Neural cell (in vitro differentiated cells): ENCODE data around the gene SRP14. TPM values are rescaled to one million over a fixed set of nuclear protein-coding genes. Genes with fewer than 3 reads are reported as not detected.

Experiments
- H2AFZ ChIP-seq: fragments of 200-600, 300-800 bp; sonication (generic), shearing (Covaris generic); 2 replicates; pipeline ENCODE4 v1.6.0; 2014; ENCODE audit warnings: low read depth, mild to moderate bottlenecking, antibody characterized with exemption, low read length, moderate library complexity
- H3F3A ChIP-seq: fragments of 200-600 bp; shearing (Covaris generic); 2 replicates; pipeline ENCODE4 v1.6.1; 2016; ENCODE audit warnings: mild to moderate bottlenecking, moderate library complexity, mixed read lengths, antibody characterized with exemption, low read length; ENCODE audit not compliant: insufficient read depth, poor library complexity, severe bottlenecking
- H3K27ac ChIP-seq: fragments of 200-600, 300-800 bp; sonication (generic), shearing (Covaris generic); 2 replicates; pipeline ENCODE4 v1.5.1; 2014; ENCODE audit warnings: mild to moderate bottlenecking, low read length, moderate library complexity
- H3K27me3 ChIP-seq: fragments of 300-800, 200-600 bp; sonication (generic), shearing (Covaris generic); 2 replicates; pipeline ENCODE4 v1.6.0; 2014; ENCODE audit warnings: mild to moderate bottlenecking, low read depth, low read length, moderate library complexity; ENCODE audit not compliant: insufficient read depth
- H3K36me3 ChIP-seq: fragments of 300-800, 200-600 bp; sonication (generic), shearing (Covaris generic); 2 replicates; pipeline ENCODE4 v1.5.1; 2014; ENCODE audit warnings: mild to moderate bottlenecking, antibody characterized with exemption, low read length, moderate library complexity; ENCODE audit not compliant: insufficient read depth
- H3K4me2 ChIP-seq: fragments of 300-800, 200-600 bp; sonication (generic), shearing (Covaris generic); 2 replicates; pipeline ENCODE4 v1.6.0; 2014; ENCODE audit warnings: mild to moderate bottlenecking, low read length
- H3K4me3 ChIP-seq: fragments of 300-800, 200-600 bp; sonication (generic), shearing (Covaris generic); 2 replicates; pipeline ENCODE4 v1.5.1; 2014; ENCODE audit warnings: mild to moderate bottlenecking, low read length, moderate library complexity
- H3K79me2 ChIP-seq: fragments of 200-600 bp; shearing (Covaris generic); replicated peaks from 2 replicates; pipeline ENCODE4 v1.6.0; 2014; ENCODE audit warnings: mild to moderate bottlenecking, low read length, moderate library complexity; ENCODE audit not compliant: insufficient read depth
- H3K9ac ChIP-seq: fragments of 300-800, 200-600 bp; sonication (generic), shearing (Covaris generic); 2 replicates; pipeline ENCODE4 v1.6.1; 2016; ENCODE audit warnings: mild to moderate bottlenecking, low read length, mixed read lengths
- H3K9me2 ChIP-seq: fragments of 200-600 bp; shearing (Covaris generic); 2 replicates; pipeline ENCODE4 v1.6.1; 2016; ENCODE audit warnings: mild to moderate bottlenecking, low read length, mixed read lengths; ENCODE audit not compliant: insufficient read depth
- H3K9me3 ChIP-seq: fragments of 200-600, 300-800 bp; sonication (generic), shearing (Covaris generic); 2 replicates; pipeline ENCODE4 v1.6.1; 2016; ENCODE audit warnings: mild to moderate bottlenecking, mixed run types, low read length, moderate library complexity, mixed read lengths
- H4K20me1 ChIP-seq: fragments of 200-600 bp; shearing (Covaris generic); 2 replicates; pipeline ENCODE4 v1.6.1; 2016; ENCODE audit warnings: mild to moderate bottlenecking, mixed run types; ENCODE audit not compliant: insufficient read depth
- EP300 ChIP-seq: fragments of 450-650 bp; conservative IDR thresholded peaks from 2 replicates; pipeline ENCODE4 v1.6.1; 2014; ENCODE audit warnings: antibody characterized with exemption, mild to moderate bottlenecking, moderate library complexity; ENCODE audit not compliant: poor library complexity, severe bottlenecking
- EZH2 ChIP-seq: fragments of 200-600, 300-800 bp; shearing (Covaris generic), sonication (generic); IDR thresholded peaks from 2 replicates; pipeline ENCODE4 v1.6.1; 2014; ENCODE audit warnings: antibody characterized with exemption, low read length, borderline replicate concordance, mild to moderate bottlenecking; ENCODE audit not compliant: insufficient read depth, poor library complexity, severe bottlenecking
- MXI1 ChIP-seq: fragments of 450-650 bp; conservative IDR thresholded peaks from 2 replicates; pipeline ENCODE4 v1.6.1; 2014; ENCODE audit warnings: antibody characterized with exemption, mild to moderate bottlenecking; ENCODE audit not compliant: poor library complexity, severe bottlenecking
- POLR2AphosphoS5 ChIP-seq: IDR thresholded peaks from 2 replicates; pipeline ENCODE4 v1.6.1; 2012
- RAD21 ChIP-seq: fragments of 450-650 bp; conservative IDR thresholded peaks from 2 replicates; pipeline ENCODE4 v1.6.1; 2014; ENCODE audit warnings: antibody characterized with exemption, mild to moderate bottlenecking, moderate library complexity
- SMC3 ChIP-seq: fragments of 450-650 bp; conservative IDR thresholded peaks from 2 replicates; pipeline ENCODE4 v1.6.1; 2014; ENCODE audit warnings: antibody characterized with exemption, mild to moderate bottlenecking, moderate library complexity; ENCODE audit not compliant: poor library complexity
- TAF1 ChIP-seq: IDR thresholded peaks from 2 replicates; pipeline ENCODE4 v1.6.1; 2012; ENCODE audit warnings: low read depth
- polyA plus RNA-seq: library from polyadenylated mRNA; depleted of rRNA; stranded (reverse); fragments of >200 nt; gene quantifications from 2 replicates; pipeline ENCODE4 v1.2.3, GENCODE V29; 2014
- TF ChIP-seq, protein P1 (sequence below): fragments of 450-650 bp; IDR thresholded peaks from 2 replicates; pipeline ENCODE4 v1.5.1; 2014; ENCODE audit warnings: antibody characterized with exemption, mild to moderate bottlenecking, moderate library complexity; ENCODE audit not compliant: poor library complexity, severe bottlenecking
- TF ChIP-seq, protein P2 (sequence below): IDR thresholded peaks from 2 replicates; pipeline ENCODE4 v1.6.1; 2012; ENCODE audit warnings: borderline replicate concordance

Gene SRP14
- polyA plus RNA-seq, 1 donor from 2014 or later = 490 TPM

DNA sequence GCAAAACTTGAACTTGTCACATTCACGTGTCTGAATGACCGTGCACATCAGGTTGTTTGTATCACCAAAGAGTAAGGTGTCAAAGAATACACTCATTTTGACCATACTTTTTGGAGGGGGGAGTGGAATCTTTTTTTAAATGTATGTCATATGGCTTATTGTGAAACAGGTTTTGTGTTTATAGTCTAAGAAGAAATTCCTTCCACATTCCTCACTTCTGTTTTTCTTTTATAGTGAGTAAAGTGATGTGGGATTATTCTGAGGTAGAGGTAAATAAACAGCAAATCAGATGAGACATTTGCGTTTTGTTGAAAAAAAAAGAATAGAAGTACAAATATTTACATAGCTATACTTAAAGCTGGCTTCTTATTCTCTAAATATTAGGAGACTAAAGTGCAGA, 33.0 kb downstream of the SRP14 start:
- no peak overlapping the region for H3K4me3 ChIP-seq
- H3F3A ChIP-seq = peaks cover 3% of the 10 kb centered on the region
- H4K20me1 ChIP-seq = no peaks in the 10 kb centered on the region
- H3K79me2 ChIP-seq = no peaks in the 10 kb centered on the region
- no peaks in the 10 kb centered on the region for H3K27me3 ChIP-seq
- no peaks in the 10 kb centered on the region for H3K9me2 ChIP-seq
- H3K36me3 ChIP-seq = no peaks in the 10 kb centered on the region
- H3K9ac ChIP-seq = no peak overlapping the region
- no peak overlapping the region for H3K27ac ChIP-seq
- H3K9me3 ChIP-seq = no peaks in the 10 kb centered on the region
- no peak overlapping the region for H3K4me2 ChIP-seq
- H2AFZ ChIP-seq = no peak overlapping the region
- TF ChIP-seq, protein P1, sequence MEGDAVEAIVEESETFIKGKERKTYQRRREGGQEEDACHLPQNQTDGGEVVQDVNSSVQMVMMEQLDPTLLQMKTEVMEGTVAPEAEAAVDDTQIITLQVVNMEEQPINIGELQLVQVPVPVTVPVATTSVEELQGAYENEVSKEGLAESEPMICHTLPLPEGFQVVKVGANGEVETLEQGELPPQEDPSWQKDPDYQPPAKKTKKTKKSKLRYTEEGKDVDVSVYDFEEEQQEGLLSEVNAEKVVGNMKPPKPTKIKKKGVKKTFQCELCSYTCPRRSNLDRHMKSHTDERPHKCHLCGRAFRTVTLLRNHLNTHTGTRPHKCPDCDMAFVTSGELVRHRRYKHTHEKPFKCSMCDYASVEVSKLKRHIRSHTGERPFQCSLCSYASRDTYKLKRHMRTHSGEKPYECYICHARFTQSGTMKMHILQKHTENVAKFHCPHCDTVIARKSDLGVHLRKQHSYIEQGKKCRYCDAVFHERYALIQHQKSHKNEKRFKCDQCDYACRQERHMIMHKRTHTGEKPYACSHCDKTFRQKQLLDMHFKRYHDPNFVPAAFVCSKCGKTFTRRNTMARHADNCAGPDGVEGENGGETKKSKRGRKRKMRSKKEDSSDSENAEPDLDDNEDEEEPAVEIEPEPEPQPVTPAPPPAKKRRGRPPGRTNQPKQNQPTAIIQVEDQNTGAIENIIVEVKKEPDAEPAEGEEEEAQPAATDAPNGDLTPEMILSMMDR = no peak
- no peak for TF ChIP-seq TAF1
- TF ChIP-seq EZH2 = no peak
- no peak for TF ChIP-seq MXI1

DNA sequence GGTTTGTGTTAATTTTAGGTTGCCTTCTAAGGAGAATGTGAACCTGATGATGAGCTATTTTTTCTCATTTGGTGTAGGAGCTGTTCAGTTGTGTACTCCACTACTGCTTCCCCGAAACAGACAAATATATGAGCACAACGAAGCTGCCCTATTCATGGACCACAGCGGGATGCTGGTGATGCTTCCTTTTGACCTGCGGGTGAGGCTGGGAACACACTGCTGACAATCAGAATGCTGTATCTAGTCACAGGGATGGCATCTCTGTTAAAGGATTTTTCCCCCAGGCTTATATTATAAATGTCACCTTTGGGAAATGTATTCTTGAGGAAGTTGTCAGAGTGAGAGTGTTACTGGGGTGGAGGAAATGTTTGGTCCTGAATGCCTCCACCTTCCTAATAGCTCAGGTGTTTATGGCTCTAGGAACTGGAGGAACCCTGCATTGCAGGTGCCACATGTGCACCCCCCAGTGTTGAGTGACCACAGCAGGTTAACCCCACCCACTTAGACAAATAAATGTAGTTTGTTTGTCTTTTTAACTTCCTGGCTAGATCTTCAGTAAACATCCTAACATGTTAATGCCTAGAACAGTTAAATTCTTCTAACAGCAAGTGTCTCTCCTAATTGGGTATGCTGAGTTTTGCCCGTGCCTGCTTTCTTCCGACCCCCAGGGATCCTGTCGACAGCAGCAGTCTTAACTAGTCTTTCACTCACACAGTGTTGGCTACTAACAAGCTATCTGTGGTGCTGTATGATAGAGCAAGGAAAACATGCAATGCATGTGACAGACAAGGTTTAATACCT, 35.7 kb downstream of the SRP14 start:
- no peak overlapping the region for H3K4me2 ChIP-seq
- H3K36me3 ChIP-seq = no peaks in the 10 kb centered on the region
- peak overlapping the region; percentile 36 for H3K4me3 ChIP-seq
- H3K9ac ChIP-seq = no peak overlapping the region
- H2AFZ ChIP-seq = no peak overlapping the region
- no peaks in the 10 kb centered on the region for H3F3A ChIP-seq
- no peaks in the 10 kb centered on the region for H4K20me1 ChIP-seq
- H3K27me3 ChIP-seq = no peaks in the 10 kb centered on the region
- H3K79me2 ChIP-seq = no peaks in the 10 kb centered on the region
- H3K27ac ChIP-seq = peak overlapping the region; percentile 51
- no peaks in the 10 kb centered on the region for H3K9me2 ChIP-seq
- peak; percentile 60 for TF ChIP-seq POLR2AphosphoS5
- no peak for TF ChIP-seq TAF1
- TF ChIP-seq MXI1 = no peak
- TF ChIP-seq, protein P2, sequence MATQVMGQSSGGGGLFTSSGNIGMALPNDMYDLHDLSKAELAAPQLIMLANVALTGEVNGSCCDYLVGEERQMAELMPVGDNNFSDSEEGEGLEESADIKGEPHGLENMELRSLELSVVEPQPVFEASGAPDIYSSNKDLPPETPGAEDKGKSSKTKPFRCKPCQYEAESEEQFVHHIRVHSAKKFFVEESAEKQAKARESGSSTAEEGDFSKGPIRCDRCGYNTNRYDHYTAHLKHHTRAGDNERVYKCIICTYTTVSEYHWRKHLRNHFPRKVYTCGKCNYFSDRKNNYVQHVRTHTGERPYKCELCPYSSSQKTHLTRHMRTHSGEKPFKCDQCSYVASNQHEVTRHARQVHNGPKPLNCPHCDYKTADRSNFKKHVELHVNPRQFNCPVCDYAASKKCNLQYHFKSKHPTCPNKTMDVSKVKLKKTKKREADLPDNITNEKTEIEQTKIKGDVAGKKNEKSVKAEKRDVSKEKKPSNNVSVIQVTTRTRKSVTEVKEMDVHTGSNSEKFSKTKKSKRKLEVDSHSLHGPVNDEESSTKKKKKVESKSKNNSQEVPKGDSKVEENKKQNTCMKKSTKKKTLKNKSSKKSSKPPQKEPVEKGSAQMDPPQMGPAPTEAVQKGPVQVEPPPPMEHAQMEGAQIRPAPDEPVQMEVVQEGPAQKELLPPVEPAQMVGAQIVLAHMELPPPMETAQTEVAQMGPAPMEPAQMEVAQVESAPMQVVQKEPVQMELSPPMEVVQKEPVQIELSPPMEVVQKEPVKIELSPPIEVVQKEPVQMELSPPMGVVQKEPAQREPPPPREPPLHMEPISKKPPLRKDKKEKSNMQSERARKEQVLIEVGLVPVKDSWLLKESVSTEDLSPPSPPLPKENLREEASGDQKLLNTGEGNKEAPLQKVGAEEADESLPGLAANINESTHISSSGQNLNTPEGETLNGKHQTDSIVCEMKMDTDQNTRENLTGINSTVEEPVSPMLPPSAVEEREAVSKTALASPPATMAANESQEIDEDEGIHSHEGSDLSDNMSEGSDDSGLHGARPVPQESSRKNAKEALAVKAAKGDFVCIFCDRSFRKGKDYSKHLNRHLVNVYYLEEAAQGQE = no peak
- TF ChIP-seq EP300 = peak; percentile 53
- no peak for TF ChIP-seq SMC3
- TF ChIP-seq RAD21 = no peak
- TF ChIP-seq, protein P1 = no peak
- TF ChIP-seq EZH2 = no peak
- no peaks in the 10 kb centered on the region for H3K9me3 ChIP-seq
